ENCODE data around the gene PRKCE. TPM values are rescaled to one million over a fixed set of nuclear protein-coding genes. Genes with fewer than 3 reads are reported as not detected.

PRKCE gene
- total and polyA plus RNA-seq, 11 donors = 4.1 to 22.3 (median 16.2) TPM

DNA sequence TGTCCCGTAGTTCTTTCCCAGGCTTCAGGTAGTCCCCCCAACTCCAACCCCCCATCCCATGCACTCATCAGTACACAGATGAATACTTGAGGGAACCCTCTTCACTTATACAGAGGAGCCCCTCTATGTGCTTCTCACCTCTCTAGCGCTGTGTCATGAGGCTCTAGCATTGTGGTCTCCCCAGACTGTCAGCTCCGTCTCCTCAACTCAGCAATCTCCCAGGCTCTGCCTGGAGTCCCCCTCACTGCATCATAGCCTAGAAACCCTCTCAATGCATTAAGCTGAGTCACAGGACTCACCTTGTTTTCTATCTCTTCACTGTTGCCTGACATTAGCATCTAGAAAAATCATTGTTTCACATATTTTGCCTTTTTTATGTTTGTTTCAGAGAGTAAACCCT is 20.2 kb upstream of the PRKCE start:
- no peak for ATAC-seq
- TF ChIP-seq, protein P1, sequence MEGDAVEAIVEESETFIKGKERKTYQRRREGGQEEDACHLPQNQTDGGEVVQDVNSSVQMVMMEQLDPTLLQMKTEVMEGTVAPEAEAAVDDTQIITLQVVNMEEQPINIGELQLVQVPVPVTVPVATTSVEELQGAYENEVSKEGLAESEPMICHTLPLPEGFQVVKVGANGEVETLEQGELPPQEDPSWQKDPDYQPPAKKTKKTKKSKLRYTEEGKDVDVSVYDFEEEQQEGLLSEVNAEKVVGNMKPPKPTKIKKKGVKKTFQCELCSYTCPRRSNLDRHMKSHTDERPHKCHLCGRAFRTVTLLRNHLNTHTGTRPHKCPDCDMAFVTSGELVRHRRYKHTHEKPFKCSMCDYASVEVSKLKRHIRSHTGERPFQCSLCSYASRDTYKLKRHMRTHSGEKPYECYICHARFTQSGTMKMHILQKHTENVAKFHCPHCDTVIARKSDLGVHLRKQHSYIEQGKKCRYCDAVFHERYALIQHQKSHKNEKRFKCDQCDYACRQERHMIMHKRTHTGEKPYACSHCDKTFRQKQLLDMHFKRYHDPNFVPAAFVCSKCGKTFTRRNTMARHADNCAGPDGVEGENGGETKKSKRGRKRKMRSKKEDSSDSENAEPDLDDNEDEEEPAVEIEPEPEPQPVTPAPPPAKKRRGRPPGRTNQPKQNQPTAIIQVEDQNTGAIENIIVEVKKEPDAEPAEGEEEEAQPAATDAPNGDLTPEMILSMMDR (IDR thresholded peaks at IDR 0.05) = no peak
- no peak for TF ChIP-seq POLR2A (IDR thresholded peaks at IDR 0.05)
- intact Hi-C loops (cut with DNase I) = no loop called here
- peaks cover 0 to 14% (median 0%) of the 10 kb centered on the region in 9 donors for H3K27me3 ChIP-seq
- H3K36me3 ChIP-seq = no peaks in the 10 kb centered on the region
- no peak for DNase-seq
- H3K4me1 ChIP-seq = no peaks in the 10 kb centered on the region
- WGBS, 4 donors = 90 to 94% (median 92%) methylated on average over 3 of the region's 3 CpGs
- H3K4me3 ChIP-seq = no peak overlapping the region
- no peaks in the 10 kb centered on the region for H3K9me3 ChIP-seq
- H3K27ac ChIP-seq = no peak overlapping the region

DNA sequence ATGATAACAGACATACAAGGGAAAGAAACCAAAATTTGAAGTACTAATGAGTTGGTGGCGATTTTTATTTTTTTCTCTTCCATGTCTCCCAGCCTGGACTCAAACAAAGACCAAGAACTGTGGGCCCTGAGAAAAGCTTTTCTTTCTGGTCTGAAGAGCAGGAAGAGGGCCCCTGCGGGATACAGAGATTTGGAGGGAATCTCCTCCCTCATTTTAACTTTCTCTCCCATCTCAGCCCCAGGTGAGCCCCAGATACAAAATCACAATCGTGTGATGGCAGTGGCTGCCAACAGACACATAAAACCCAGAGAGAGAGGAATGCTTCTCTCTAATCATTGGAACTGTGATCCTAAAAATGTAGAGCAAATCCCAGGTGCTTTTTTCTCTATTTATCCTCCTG is 19.5 kb upstream of the PRKCE start:
- Histone ChIP-seq H3K27me3 (peaks cover 0 to 14% (median 0%) of the 10 kb centered on the region in 9 donors), H3K36me3 (no peaks in the 10 kb centered on the region), H3K9me3 (no peaks in the 10 kb centered on the region), H3K4me1 (no peaks in the 10 kb centered on the region), H3K4me3 (no peak overlapping the region), H3K27ac (no peak overlapping the region)
- TF ChIP-seq, protein P1 (IDR thresholded peaks at IDR 0.05) = no peak
- TF ChIP-seq POLR2A (IDR thresholded peaks at IDR 0.05) = no peak
- intact Hi-C loops (cut with DNase I) = no loop called here
- ATAC-seq (no peak), DNase-seq (no peak)
- WGBS, 4 donors = 65 to 86% (median 74%) methylated on average over 3 of the region's 3 CpGs

DNA sequence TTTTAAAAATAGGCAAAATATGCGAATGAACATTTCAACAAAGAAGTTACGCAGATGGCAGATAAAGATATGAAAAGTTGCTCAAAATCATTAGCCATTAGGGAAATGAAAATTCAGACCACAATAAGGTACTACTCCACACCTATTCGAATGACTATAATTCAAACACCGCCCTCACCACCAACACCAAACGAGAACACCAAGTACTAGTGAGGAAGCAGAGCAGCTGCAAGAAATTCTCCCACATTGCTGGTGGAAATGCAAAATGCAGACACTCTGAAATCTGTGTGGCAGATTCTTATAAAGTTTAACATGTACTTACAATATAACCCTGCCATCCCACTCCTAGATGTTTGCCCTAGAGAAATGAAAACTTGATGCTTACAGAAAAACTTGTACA is 17.3 kb upstream of the PRKCE start:
- Histone ChIP-seq H3K36me3 (no peaks in the 10 kb centered on the region), H3K4me3 (no peak overlapping the region), H3K27ac (no peak overlapping the region), H3K4me1 (no peaks in the 10 kb centered on the region), H3K9me3 (no peaks in the 10 kb centered on the region), H3K27me3 (peaks cover 0 to 14% (median 0%) of the 10 kb centered on the region in 9 donors)
- no peak for ATAC-seq
- 85 to 94% (median 92%) methylated on average over 5 of the region's 5 CpGs for WGBS, 4 donors
- no peak for DNase-seq
- TF ChIP-seq, protein P1 (IDR thresholded peaks at IDR 0.05) = no peak
- TF ChIP-seq POLR2A (IDR thresholded peaks at IDR 0.05) = no peak
- intact Hi-C loops (cut with DNase I) = no loop called here

DNA sequence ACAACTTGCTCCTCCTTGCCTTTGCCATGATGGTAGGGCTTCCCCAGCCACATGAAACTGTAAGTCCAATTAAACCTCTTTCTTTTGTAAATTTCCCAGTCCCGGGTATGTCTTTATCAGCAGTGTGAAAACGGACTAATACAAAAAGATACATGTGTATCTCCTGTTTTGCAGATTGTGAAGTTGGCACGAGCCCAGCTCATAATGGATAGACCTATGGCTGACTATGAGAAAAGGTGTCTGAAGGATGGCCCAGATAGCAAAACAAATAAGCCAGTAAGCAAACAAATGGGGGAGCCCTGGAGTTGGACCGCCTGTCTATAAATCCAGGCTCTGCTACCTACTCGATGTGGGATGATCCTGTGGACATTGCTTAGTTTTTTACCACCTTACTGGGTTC is 15.5 kb upstream of the PRKCE start:
- Histone ChIP-seq H3K27ac (no peak overlapping the region), H3K9me3 (no peaks in the 10 kb centered on the region), H3K4me1 (no peaks in the 10 kb centered on the region), H3K27me3 (peaks cover 0 to 14% (median 0%) of the 10 kb centered on the region in 9 donors), H3K4me3 (no peak overlapping the region), H3K36me3 (no peaks in the 10 kb centered on the region)
- no peak for TF ChIP-seq POLR2A (IDR thresholded peaks at IDR 0.05)
- TF ChIP-seq, protein P1 (IDR thresholded peaks at IDR 0.05) = no peak
- DNase-seq = no peak
- 84 to 92% (median 90%) methylated on average over 5 of the region's 5 CpGs for whole genome bisulfite sequencing, 4 donors
- intact Hi-C loops (cut with DNase I) = no loop called here
- no peak for ATAC-seq
